ENCODE data around the gene FDX1. TPM values are rescaled to one million over a fixed set of nuclear protein-coding genes. Genes with fewer than 3 reads are reported as not detected.

The FDX1 gene
- total RNA-seq, 2 experiments from 2014 or later, result 10.2 to 10.6 TPM

DNA sequence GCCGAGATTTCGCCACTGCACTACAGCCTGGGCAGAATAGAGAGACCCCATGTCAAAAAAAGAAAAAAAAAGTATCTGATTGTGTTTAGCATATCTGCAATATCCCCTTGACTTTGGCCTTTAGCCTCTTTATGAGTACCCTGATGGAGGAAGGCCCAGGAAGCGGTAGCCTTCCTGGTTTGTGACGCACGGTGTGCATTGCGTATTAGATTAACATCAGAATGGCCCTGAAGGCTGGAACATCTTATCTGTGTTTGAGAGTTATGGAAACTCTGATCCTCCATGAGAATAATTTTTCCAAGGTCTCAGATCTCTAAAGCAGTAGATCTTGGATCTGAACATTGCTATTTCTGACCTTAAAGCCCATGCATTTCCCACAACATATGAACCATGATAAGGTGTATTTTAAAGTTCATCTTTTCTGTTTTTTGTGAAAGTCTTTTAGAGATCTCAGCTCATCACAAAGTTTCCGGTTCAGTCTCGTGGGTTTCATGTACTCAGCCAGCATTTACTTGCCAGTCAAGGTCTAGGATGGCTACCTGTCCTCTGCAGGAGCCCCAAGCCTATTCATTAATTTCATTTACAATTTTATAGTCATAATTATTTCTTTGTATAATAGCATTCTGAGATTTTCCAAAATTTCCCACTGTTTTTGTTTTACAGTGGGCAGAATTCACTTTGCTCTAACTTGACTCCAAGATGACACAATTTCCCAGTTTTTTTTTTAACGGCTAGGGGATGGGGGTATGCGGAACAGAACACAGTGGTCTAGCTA lies 605 bp upstream of the FDX1 start:
- Mint-ChIP-seq H3K9me3 (no peaks in the 10 kb centered on the region), H3K27me3 (no peaks in the 10 kb centered on the region), H3K27ac (peak overlapping the region; percentile 84), H3K4me3 (peak overlapping the region; percentile 80), H3K36me3 (ENCODE audit: low read depth) (peaks cover 13% of the 10 kb centered on the region), H3K4me1 (ENCODE audit: low read depth) (peaks cover 50% of the 10 kb centered on the region)
- POLR2A ChIA-PET, result interaction anchor here (0.7 to 2.1 kb wide), 15 partner anchors 16 to 1442 kb away, joined by 3 to 9 read pairs (median 3); partner anchors contain the start of genes ALG9, POU2AF1 and RDX
- H3K9me3 ChIP-seq (ENCODE audit: control insufficient read depth in 1 of 2, insufficient read depth in 1 of 2, low read length in 2 of 2), result no peaks in the 10 kb centered on the region
- H3K4me3 ChIP-seq (ENCODE audit: low read length), result peak overlapping the region; percentile 95
- CTCF ChIA-PET, result interaction anchor here (0.7 to 2.9 kb wide), 8 partner anchors 10 to 233 kb away, joined by 3 to 21 read pairs (median 3); partner anchors contain the start of gene RDX
- no peaks in the 10 kb centered on the region for H3K27me3 ChIP-seq (ENCODE audit: control insufficient read depth in 1 of 2, insufficient read depth in 2 of 2, low read length in 2 of 2)
- DNase-seq, result peak in 4 of 14 experiments; percentile 27 to 46 (median 36)
- H3K36me3 ChIP-seq (ENCODE audit: insufficient read depth, low read length), result no peaks in the 10 kb centered on the region
- peak; percentile 26 for ATAC-seq (ENCODE audit: poor library complexity)
- intact Hi-C loops (cut with DNase I, micrococcal nuclease), result loop anchor here in 1 of 2 experiments (10.0 kb wide), 1 partner anchor 1176 kb away; the partner anchor contains the start of gene SIK2
- H3K27ac ChIP-seq (ENCODE audit: low read depth in 1 of 2, low read length in 2 of 2), result peak overlapping the region; percentile 58 to 70
- TF ChIP-seq, protein P1, sequence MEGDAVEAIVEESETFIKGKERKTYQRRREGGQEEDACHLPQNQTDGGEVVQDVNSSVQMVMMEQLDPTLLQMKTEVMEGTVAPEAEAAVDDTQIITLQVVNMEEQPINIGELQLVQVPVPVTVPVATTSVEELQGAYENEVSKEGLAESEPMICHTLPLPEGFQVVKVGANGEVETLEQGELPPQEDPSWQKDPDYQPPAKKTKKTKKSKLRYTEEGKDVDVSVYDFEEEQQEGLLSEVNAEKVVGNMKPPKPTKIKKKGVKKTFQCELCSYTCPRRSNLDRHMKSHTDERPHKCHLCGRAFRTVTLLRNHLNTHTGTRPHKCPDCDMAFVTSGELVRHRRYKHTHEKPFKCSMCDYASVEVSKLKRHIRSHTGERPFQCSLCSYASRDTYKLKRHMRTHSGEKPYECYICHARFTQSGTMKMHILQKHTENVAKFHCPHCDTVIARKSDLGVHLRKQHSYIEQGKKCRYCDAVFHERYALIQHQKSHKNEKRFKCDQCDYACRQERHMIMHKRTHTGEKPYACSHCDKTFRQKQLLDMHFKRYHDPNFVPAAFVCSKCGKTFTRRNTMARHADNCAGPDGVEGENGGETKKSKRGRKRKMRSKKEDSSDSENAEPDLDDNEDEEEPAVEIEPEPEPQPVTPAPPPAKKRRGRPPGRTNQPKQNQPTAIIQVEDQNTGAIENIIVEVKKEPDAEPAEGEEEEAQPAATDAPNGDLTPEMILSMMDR (IDR thresholded peaks at IDR 0.05), result no peak
- H3K4me1 ChIP-seq (ENCODE audit: insufficient read depth, low read length), result peaks cover 25% of the 10 kb centered on the region

DNA sequence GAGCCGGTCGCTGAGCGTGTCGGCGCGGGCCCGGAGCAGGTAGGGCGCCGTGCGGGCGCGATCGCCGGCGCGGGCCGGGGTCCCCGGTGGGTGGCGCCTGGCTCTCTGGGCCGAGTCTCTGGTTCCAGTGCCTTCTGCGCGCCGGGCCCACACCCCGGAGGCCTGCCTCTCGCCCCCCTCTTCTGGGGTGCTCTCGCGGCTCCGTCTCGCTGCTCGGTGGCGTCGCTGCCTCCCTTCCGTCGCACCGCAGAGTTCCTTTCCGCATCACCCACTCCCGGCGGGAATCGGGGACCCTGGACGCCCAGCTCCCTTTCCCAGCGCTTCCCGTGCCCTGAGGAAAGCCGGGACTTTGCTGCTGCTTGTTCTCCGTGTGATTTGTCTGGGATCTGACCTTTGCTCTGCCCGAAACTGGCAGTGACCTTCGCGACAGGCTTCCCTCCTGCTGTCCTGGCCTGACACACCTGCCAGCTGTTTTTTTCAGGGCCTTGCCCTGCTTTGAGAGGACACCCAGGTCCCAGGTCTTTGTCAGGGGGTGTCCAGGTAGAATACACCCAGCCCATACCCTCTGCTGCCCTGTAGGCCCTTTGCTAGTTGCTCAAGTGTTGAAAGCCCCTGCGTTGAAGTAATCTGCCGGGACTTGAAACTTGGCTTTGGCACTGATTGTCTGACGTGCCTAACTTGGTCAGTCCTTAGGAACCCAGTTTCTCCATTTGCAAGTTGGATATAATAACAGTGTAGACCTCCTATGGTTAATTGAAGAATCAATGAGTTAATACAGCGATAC lies 711 bp downstream of the FDX1 start:
- peaks cover 13% of the 10 kb centered on the region for H3K36me3 Mint-ChIP-seq (ENCODE audit: low read depth)
- Histone ChIP-seq H3K27me3 (ENCODE audit: control insufficient read depth in 1 of 2, insufficient read depth in 2 of 2, low read length in 2 of 2) (no peaks in the 10 kb centered on the region), H3K36me3 (ENCODE audit: insufficient read depth, low read length) (no peaks in the 10 kb centered on the region), H3K27ac (ENCODE audit: low read depth in 1 of 2, low read length in 2 of 2) (peak overlapping the region; percentile 73 to 84), H3K9me3 (ENCODE audit: control insufficient read depth in 1 of 2, insufficient read depth in 1 of 2, low read length in 2 of 2) (no peaks in the 10 kb centered on the region), H3K4me3 (ENCODE audit: low read length) (peak overlapping the region; percentile 95), H3K4me1 (ENCODE audit: insufficient read depth, low read length) (peaks cover 33% of the 10 kb centered on the region)
- POLR2A ChIA-PET, result interaction anchor here (0.8 to 2.1 kb wide), 8 partner anchors 22 to 229 kb away, joined by 3 to 9 read pairs (median 4); partner anchors contain the start of gene RDX
- H3K4me1 Mint-ChIP-seq (ENCODE audit: low read depth), result peaks cover 50% of the 10 kb centered on the region
- ATAC-seq (ENCODE audit: poor library complexity), result peak; percentile 43
- peak overlapping the region; percentile 89 for H3K4me3 Mint-ChIP-seq
- no peaks in the 10 kb centered on the region for H3K27me3 Mint-ChIP-seq
- no peaks in the 10 kb centered on the region for H3K9me3 Mint-ChIP-seq
- H3K27ac Mint-ChIP-seq, result peak overlapping the region; percentile 94
- DNase-seq, result peak in 10 of 14 experiments; percentile 3 to 59 (median 41)
- CTCF ChIA-PET, result interaction anchor here (0.6 to 2.9 kb wide), 4 partner anchors 15 to 229 kb away, joined by 3 to 21 read pairs (median 4); no protein-coding TSS in a partner anchor
- intact Hi-C loops (cut with DNase I, micrococcal nuclease), result loop anchor here (2.0 to 10.0 kb wide), 5 partner anchors 54 to 1017 kb away; partner anchors contain the start of gene RDX (in 1 of the 2)
- TF ChIP-seq, protein P1 (IDR thresholded peaks at IDR 0.05), result no peak

Data from CD4-positive, alpha-beta T cell (primary cell).